K562 (cell line): ENCODE results near the gene FAM110D. TPM values are rescaled to one million over a fixed set of nuclear protein-coding genes. Genes with fewer than 3 reads are reported as not detected.

Experiments used
- ATAC-seq: fragments of 200-7000 bp; cut with Tn5 transposase; 3 replicates; pipeline ENCODE4 v1.9.1; 2020; ENCODE audit warnings: moderate library complexity
- Bru-seq: library from RNA; stranded (reverse); fragments of 400-500 nt; gene quantifications from one replicate; lab custom pipeline; 2021; lab: Mats Ljungman, UMichigan
- BruChase-seq, 2 experiments: library from RNA; stranded (reverse); fragments of 400-500 nt; gene quantifications; one replicate each; lab custom pipeline; 2021; lab: Mats Ljungman, UMichigan
- BruUV-seq: library from RNA; stranded (reverse); fragments of 400-500 nt; replicated peaks from 2 replicates; lab custom pipeline; 2021; lab: Mats Ljungman, UMichigan
- CTCF ChIA-PET: fragments of 300-600 bp; formaldehyde crosslinking; extraction: SDS; loops from one replicate; lab custom pipeline; 2021; ENCODE audit warnings: low intra/inter-chr PET ratio; lab: Yijun Ruan, JAX
- POLR2A ChIA-PET: fragments of 300-600, 350-650 bp; sonication (Branson Sonifier 250); formaldehyde crosslinking; extraction: SDS; loops from one replicate; lab custom pipeline; 2021; ENCODE audit warnings: antibody characterized with exemption, inconsistent platforms; lab: Yijun Ruan, JAX
- DNase-seq, 4 experiments: peaks; one replicate each; pipeline versions ENCODE4 v3.0.0 to v3.0.0-alpha.2; 2011 to 2018; ENCODE audit warnings: low spot score in 3 of 4, mixed read lengths in 3 of 4; ENCODE audit errors: extremely low read depth in 1 of 4
- FAIRE-seq: peaks from 2 replicates; lab custom pipeline; 2011; peaks lifted over from hg19 to GRCh38; lab: Jason Lieb, UNC
- H2AFZ ChIP-seq: 2 replicates; pipeline ENCODE4 v1.6.0; 2011; ENCODE audit warnings: low read depth, low read length, control low read depth, inconsistent platforms
- H3K27ac ChIP-seq: fragments of 200-600 bp; 3 replicates; pipeline ENCODE4 v1.8.0; 2011; ENCODE audit warnings: low read depth, mild to moderate bottlenecking, control low read depth, inconsistent platforms, low read length, moderate library complexity, mixed read lengths; ENCODE audit errors: extremely low read depth
- H3K27me3 ChIP-seq, 2 experiments: fragments of 300-600 bp in 1 of 2; 2 replicates in 1 of 2; 3 replicates in 1 of 2; pipeline versions ENCODE4 v1.6.0 to v1.8.0; 2011; ENCODE audit warnings: inconsistent platforms in 2 of 2, low read length in 2 of 2, mild to moderate bottlenecking in 1 of 2, mixed read lengths in 1 of 2, moderate library complexity in 1 of 2; ENCODE audit not compliant: control insufficient read depth in 2 of 2, insufficient read depth in 2 of 2
- H3K36me3 ChIP-seq: fragments of 300-600 bp; 3 replicates; pipeline ENCODE4 v1.8.0; 2011; ENCODE audit warnings: mild to moderate bottlenecking, low read length, inconsistent platforms; ENCODE audit not compliant: control insufficient read depth, insufficient read depth
- H3K4me1 ChIP-seq, 2 experiments: fragments of 200-600 bp in 1 of 2; replicated peaks in 1 of 2; 2 replicates in 1 of 2; 3 replicates in 1 of 2; pipeline versions ENCODE4 v1.5.1 to v1.8.0; 2011; ENCODE audit warnings: inconsistent platforms in 2 of 2, low read length in 2 of 2, mild to moderate bottlenecking in 1 of 2, mixed read lengths in 1 of 2, moderate library complexity in 1 of 2; ENCODE audit not compliant: control insufficient read depth in 2 of 2, insufficient read depth in 2 of 2
- H3K4me2 ChIP-seq: 2 replicates; pipeline ENCODE4 v1.6.1; 2011; ENCODE audit warnings: low read length, control low read depth, inconsistent platforms, mixed read lengths; ENCODE audit not compliant: insufficient read depth
- H3K4me3 ChIP-seq: fragments of 200-600 bp; sonication (generic), shearing (Covaris generic); 2 replicates; pipeline ENCODE4 v1.5.1; 2016; ENCODE audit warnings: control low read depth, inconsistent platforms
- H3K79me2 ChIP-seq: fragments of 200-600 bp; 3 replicates; pipeline ENCODE4 v1.8.0; 2011; ENCODE audit warnings: low read length, inconsistent platforms; ENCODE audit not compliant: control insufficient read depth, insufficient read depth
- H3K9ac ChIP-seq, 2 experiments: 2 replicates each; pipeline versions ENCODE4 v1.6.0 to v1.6.1; 2011; ENCODE audit warnings: low read depth in 2 of 2, low read length in 2 of 2, control low read depth in 1 of 2, inconsistent platforms in 1 of 2, mild to moderate bottlenecking in 1 of 2, mixed read lengths in 1 of 2; ENCODE audit not compliant: insufficient read depth in 1 of 2
- H3K9me1 ChIP-seq: one replicate; pipeline ENCODE4 v1.6.0; 2011; ENCODE audit warnings: inconsistent platforms, mild to moderate bottlenecking, low read length, moderate library complexity; ENCODE audit not compliant: control insufficient read depth, insufficient read depth
- H3K9me3 ChIP-seq: replicated peaks from 2 replicates; pipeline ENCODE4 v1.5.1; 2011; ENCODE audit warnings: low read depth, low read length, inconsistent platforms; ENCODE audit not compliant: control insufficient read depth, insufficient read depth
- H4K20me1 ChIP-seq: replicated peaks from 2 replicates; pipeline ENCODE4 v1.6.1; 2011; ENCODE audit warnings: low read length, inconsistent platforms, mixed read lengths; ENCODE audit not compliant: control insufficient read depth, insufficient read depth
- CEBPG ChIP-seq, 3 experiments: fragments of 200-800 bp in 1 of 3; sonication (Bioruptor generic) in 1 of 3; sonication (generic) in 1 of 3; formaldehyde crosslinking in 1 of 3; IDR thresholded peaks in 2 of 3; conservative IDR thresholded peaks in 1 of 3; 2 replicates each; pipeline versions ENCODE4 v1.6.1 to v1.8.0; 2016 to 2022; ENCODE audit warnings: missing compliant biosample characterization in 2 of 3, missing genetic modification characterization in 2 of 3, mild to moderate bottlenecking in 1 of 3, missing genetic modification reagents in 1 of 3
- IRF2 ChIP-seq: sonication (generic); formaldehyde crosslinking; IDR thresholded peaks from 2 replicates; pipeline ENCODE4 v1.8.1; 2022; ENCODE audit warnings: mild to moderate bottlenecking, missing genetic modification reagents
- WGBS: fragments of 100-300 bp; shearing (Covaris generic); methylation state at CpG from one replicate; pipeline ENCODE4 v1.1.6; 2016; ENCODE audit warnings: low coverage, mixed read lengths; ENCODE audit not compliant: insufficient coverage; ENCODE audit errors: missing lambda C conversion rate; 5-methylcytosine and 5-hydroxymethylcytosine counted together
- in situ Hi-C: fragments of 300-500 bp; cut with MboI; formaldehyde crosslinking; loops from 4 replicates; pipeline ENCODE4 v1.15.0; 2018; ENCODE audit warnings: inconsistent platforms, mixed read lengths
- intact Hi-C: fragments of 100-400 bp; cut with micrococcal nuclease; formaldehyde crosslinking; loops from 2 replicates; pipeline ENCODE4 v1.14.2; 2022
- long read RNA-seq, 3 experiments: library from polyadenylated mRNA in 2 of 3; library from RNA in 1 of 3; unstranded in 2 of 3; stranded (forward) in 1 of 3; transcript quantifications; one replicate each; pipeline ENCODE4 v2.0.0, GENCODE V29; 2019 to 2022
- polyA minus RNA-seq, 3 experiments: library from RNA; depleted of rRNA, polyadenylated mRNA; stranded (reverse); fragments of >200 nt; gene quantifications; 2 replicates each; pipeline ENCODE4 v1.2.3, GENCODE V29; 2011
- polyA plus RNA-seq, 8 experiments: library from polyadenylated mRNA; depleted of rRNA in 4 of 8; stranded (reverse) in 5 of 8; unstranded in 3 of 8; fragments of >200 nt; fragmentation: Nextera tagmentation in 2 of 8; fragmentation: Illumina TruSeq in 1 of 8; extraction: Ambion mirVana in 2 of 8; extraction: Trizol in 1 of 8; gene quantifications; 2 replicates each; pipeline versions ENCODE4 v1.2.1 to v1.2.3, GENCODE V29; 2011 to 2014; ENCODE audit warnings: inconsistent platforms in 1 of 8, missing spikeins in 1 of 8
- total RNA-seq, 7 experiments: library from RNA; depleted of rRNA in 6 of 7; stranded (reverse); fragments of >200 nt in 6 of 7; fragmentation: Illumina TruSeq in 2 of 7; extraction: Trizol in 2 of 7; gene quantifications; 2 replicates each; pipeline versions ENCODE4 v1.2.1 to v1.2.3, GENCODE V29; 2011 to 2021; ENCODE audit warnings: low replicate concordance in 1 of 7
- TF ChIP-seq, protein P1 (sequence below): sonication (generic); formaldehyde crosslinking; IDR thresholded peaks from 2 replicates; pipeline ENCODE4 v1.5.0; 2020; ENCODE audit warnings: missing genetic modification reagents

FAM110D gene
- 0.92 and 1.5 TPM in 2 replicates for total RNA-seq (2011; cell fraction: chromatin; rRNA removed; ENCODE audit: low replicate concordance)
- total RNA-seq (2011; cell fraction: nucleolus; rRNA removed): 0.79 and 1.3 TPM in 2 replicates
- 1.5 and 2.1 TPM in 2 replicates for total RNA-seq (2011; cell fraction: nucleoplasm; rRNA removed)
- total RNA-seq (2014; rRNA removed) (0.64 and 0.69 TPM in 2 replicates), total RNA-seq (2014; rRNA removed; fragmentation: Illumina TruSeq; extraction: Trizol) (0.26 and 0.33 TPM in 2 replicates), total RNA-seq (2015; rRNA removed; fragmentation: Illumina TruSeq; extraction: Trizol) (0.29 and 0.34 TPM in 2 replicates), total RNA-seq (2021) (0.58 and 0.62 TPM in 2 replicates), polyA plus RNA-seq (2011; rRNA removed) (0.60 and 0.67 TPM in 2 replicates), polyA plus RNA-seq (2014; fragmentation: Illumina TruSeq; extraction: Trizol) (0.18 and 0.33 TPM in 2 replicates), polyA plus RNA-seq (2014; fragmentation: Nextera tagmentation; extraction: Ambion mirVana) (under 1 TPM; 0.04 to 0.11 TPM), polyA plus RNA-seq (2014; rRNA removed) (0.80 and 1.1 TPM in 2 replicates), polyA minus RNA-seq (2011; rRNA and poly(A)+ RNA removed) (0.14 and 0.27 TPM in 2 replicates), Bru-seq, nascent RNA (percentile 50 among the genes with signal in this experiment), BruChase-seq, experiment 1, labeled RNA remaining after a 2-hour chase (percentile 47 among the genes with signal in this experiment), BruChase-seq, experiment 2, labeled RNA remaining after a 6-hour chase (percentile 46 among the genes with signal in this experiment)
- polyA plus RNA-seq (2011; cell fraction: cytosol; rRNA removed): 0.54 and 0.63 TPM in 2 replicates
- 0.76 and 1.1 TPM in 2 replicates for polyA plus RNA-seq (2011; cell fraction: nucleus; rRNA removed)
- polyA plus RNA-seq (2012): 0.53 and 0.86 TPM in 2 replicates
- polyA minus RNA-seq (2011; cell fraction: cytosol; rRNA and poly(A)+ RNA removed): 0.55 TPM in 1 of 2 replicates, not detected in the other
- 0.54 and 0.67 TPM in 2 replicates for polyA minus RNA-seq (2011; cell fraction: nucleus; rRNA and poly(A)+ RNA removed)
- long read RNA-seq, experiment 1, partial matches to known transcripts: 0 of 7 reads
- long read RNA-seq, experiment 1, other reads (novel, unspliced or antisense): 7 of 7 reads
- long read RNA-seq, experiment 2: 0 reads
- long read RNA-seq, experiment 3: 0 reads

DNA sequence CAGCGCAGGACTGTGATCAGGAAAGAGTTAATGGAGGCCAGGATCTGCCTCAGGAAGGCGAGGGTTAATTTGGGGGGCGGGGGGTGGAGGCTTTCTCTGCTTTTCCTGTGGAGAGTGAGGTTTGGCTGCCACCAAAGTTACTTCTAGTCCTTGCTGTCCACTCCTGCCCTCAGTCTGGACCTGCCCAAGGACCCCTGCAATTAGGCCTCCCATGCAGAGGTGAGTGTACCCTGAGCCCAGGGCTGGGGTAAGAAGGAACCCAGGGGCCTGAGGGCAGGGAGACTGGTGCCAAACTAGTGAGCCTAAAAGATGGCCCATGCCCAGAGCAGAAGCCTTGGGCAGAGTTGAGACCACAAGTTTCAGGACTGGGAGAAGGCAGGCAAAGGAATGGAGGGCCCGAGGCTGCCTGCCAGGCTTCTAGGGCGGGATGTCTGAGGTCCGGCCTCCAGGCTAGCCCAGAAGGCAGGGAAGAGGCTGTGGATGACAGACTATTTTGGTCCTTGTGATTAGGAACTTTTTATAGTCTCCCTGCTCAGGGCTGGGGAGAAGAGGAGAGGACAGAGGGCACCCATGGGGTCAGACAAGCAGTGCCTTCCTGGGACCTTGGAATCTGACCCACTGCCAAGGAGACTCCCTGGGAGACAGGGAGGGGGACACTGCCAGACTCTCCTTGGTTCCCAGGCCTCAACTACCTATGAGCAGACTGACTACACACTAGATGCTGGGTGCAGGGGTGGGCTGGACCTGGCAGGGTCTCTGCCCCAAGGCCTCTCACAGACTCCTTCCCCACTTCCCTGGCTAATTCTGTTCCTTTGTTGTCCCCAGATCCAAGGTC is at the start of gene FAM110D:
Gene FAM110D (plus strand): TSS at position 172 of the 835 bp plus-strand sequence. CDS start 2,213 bp downstream, outside the sequence.
- peak within 1 kb of the TSS in 1 of 2 experiments; percentile 84; a peak in 2 of 4 replicates for H3K9ac ChIP-seq
- H3K27me3 ChIP-seq: no peaks in the 10 kb centered on the region
- no peak within 1 kb of the TSS for H3K27ac ChIP-seq
- no peak for DNase-seq
- H3K79me2 ChIP-seq: no peaks in the 10 kb centered on the region; the same call in 2 of the 3 replicates
- intact Hi-C loops: no loop called here
- H3K36me3 ChIP-seq: no peaks in the 10 kb centered on the region
- TF ChIP-seq IRF2 (CRISPR knock-in tag): no peak
- TF ChIP-seq, protein P1, sequence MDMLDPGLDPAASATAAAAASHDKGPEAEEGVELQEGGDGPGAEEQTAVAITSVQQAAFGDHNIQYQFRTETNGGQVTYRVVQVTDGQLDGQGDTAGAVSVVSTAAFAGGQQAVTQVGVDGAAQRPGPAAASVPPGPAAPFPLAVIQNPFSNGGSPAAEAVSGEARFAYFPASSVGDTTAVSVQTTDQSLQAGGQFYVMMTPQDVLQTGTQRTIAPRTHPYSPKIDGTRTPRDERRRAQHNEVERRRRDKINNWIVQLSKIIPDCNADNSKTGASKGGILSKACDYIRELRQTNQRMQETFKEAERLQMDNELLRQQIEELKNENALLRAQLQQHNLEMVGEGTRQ (CRISPR knock-in tag): no peak
- TF ChIP-seq CEBPG (CRISPR knock-in tag; IDR thresholded peaks at IDR 0.05): 0 out of 2 replicates have a peak, but pooled peaks have one; percentile 13
- no peak for TF ChIP-seq CEBPG (tag; conservative IDR thresholded peaks at IDR 0.05 in 1 of 2, IDR thresholded peaks at IDR 0.05 in 1 of 2)
- no TSS peak for BruUV-seq
- H3K9me1 ChIP-seq: no peaks in the 10 kb centered on the region
- no peaks in the 10 kb centered on the region for H4K20me1 ChIP-seq
- H3K4me3 ChIP-seq: no peak within 1 kb of the TSS
- H3K9me3 ChIP-seq: no peaks in the 10 kb centered on the region
- H3K4me2 ChIP-seq: no peak within 1 kb of the TSS
- POLR2A ChIA-PET: interaction anchor here (0.7 to 1.9 kb wide), 5 partner anchors 11 to 156 kb away, joined by 3 to 8 read pairs (median 3); partner anchors contain the start of gene ZNF593
- WGBS: 61% methylated on average over 6 of the region's 6 CpGs
- in situ Hi-C loops: no loop called here
- FAIRE-seq: no peak
- CTCF ChIA-PET: no interaction called here
- H3K4me1 ChIP-seq: peaks cover 27 to 63% of the 10 kb centered on the region in 2 experiments
- H2AFZ ChIP-seq: no peak within 1 kb of the TSS
- ATAC-seq: no peak
